CD4-positive, alpha-beta memory T cell (primary cell): Measurements from ENCODE around the gene SLC9C1. TPM values are rescaled to one million over a fixed set of nuclear protein-coding genes. Genes with fewer than 3 reads are reported as not detected.

Source experiments
- CTCF ChIA-PET: fragments of 350-600 bp; sonication (Branson Sonifier 250); formaldehyde crosslinking; loops from one replicate; lab custom pipeline; 2021; ENCODE audit warnings: inconsistent platforms; ENCODE audit not compliant: partially characterized antibody; lab: Charles Lee
- POLR2A ChIA-PET: fragments of 350-600 bp; sonication (Branson Sonifier 250); formaldehyde crosslinking; loops from one replicate; lab custom pipeline; 2021; ENCODE audit not compliant: partially characterized antibody; lab: Charles Lee
- DNase-seq, 5 donors: peaks; one replicate each; pipeline versions ENCODE4 v3.0.0 to v3.0.0-alpha.2; 2020 to 2022; ENCODE audit warnings: mixed read lengths in 1 of 5
- H3K27ac ChIP-seq: one replicate; pipeline ENCODE4 v1.7.0; 2013; ENCODE audit warnings: low read depth, low read length
- H3K27me3 ChIP-seq: 2 replicates; pipeline ENCODE4 v1.7.0; 2013; ENCODE audit warnings: mild to moderate bottlenecking, low read length, moderate library complexity; ENCODE audit not compliant: insufficient read depth
- H3K36me3 ChIP-seq: 2 replicates; pipeline ENCODE4 v1.7.0; 2013; ENCODE audit warnings: mild to moderate bottlenecking, low read length, moderate library complexity; ENCODE audit not compliant: insufficient read depth
- H3K4me1 ChIP-seq: 2 replicates; pipeline ENCODE4 v1.7.0; 2013; ENCODE audit warnings: mild to moderate bottlenecking, low read length, moderate library complexity; ENCODE audit not compliant: insufficient read depth
- H3K4me3 ChIP-seq, 2 donors: one replicate each; pipeline ENCODE4 v1.7.0; 2013; ENCODE audit warnings: low read length in 2 of 2, mild to moderate bottlenecking in 1 of 2
- H3K9me3 ChIP-seq, 2 donors: one replicate each; pipeline ENCODE4 v1.7.0; 2013; ENCODE audit warnings: low read length in 2 of 2, control low read depth in 1 of 2; ENCODE audit not compliant: control insufficient read depth in 1 of 2
- H3K27ac Mint-ChIP-seq, 7 donors: one replicate each; pipeline ENCODE4 v1.8.0; 2020 to 2021; ENCODE audit warnings: mixed read lengths in 7 of 7, mild to moderate bottlenecking in 6 of 7, inconsistent platforms in 3 of 7, moderate library complexity in 3 of 7
- H3K27me3 Mint-ChIP-seq, 2 donors: one replicate each; pipeline ENCODE4 v1.8.0; 2020 to 2021; ENCODE audit warnings: mixed read lengths in 2 of 2
- H3K36me3 Mint-ChIP-seq, 2 donors: one replicate each; pipeline ENCODE4 v1.8.0; 2020 to 2021; ENCODE audit warnings: mixed read lengths in 2 of 2, inconsistent platforms in 1 of 2, mild to moderate bottlenecking in 1 of 2
- H3K4me1 Mint-ChIP-seq, 4 donors: one replicate each; pipeline ENCODE4 v1.8.0; 2020 to 2021; ENCODE audit warnings: mixed read lengths in 4 of 4, mild to moderate bottlenecking in 1 of 4
- H3K4me3 Mint-ChIP-seq, 8 donors: one replicate each; pipeline ENCODE4 v1.8.0; 2020 to 2021; ENCODE audit warnings: mixed read lengths in 8 of 8, mild to moderate bottlenecking in 7 of 8, moderate library complexity in 6 of 8, inconsistent platforms in 3 of 8
- H3K9me3 Mint-ChIP-seq, 8 donors: one replicate each; pipeline ENCODE4 v1.8.0; 2020 to 2021; ENCODE audit warnings: mixed read lengths in 8 of 8, mild to moderate bottlenecking in 5 of 8, inconsistent platforms in 3 of 8, moderate library complexity in 1 of 8
- intact Hi-C: fragments of 100-400 bp; cut with micrococcal nuclease; formaldehyde crosslinking; loops from one replicate; pipeline ENCODE4 v1.15.1; 2023
- polyA plus RNA-seq, 2 donors: library from polyadenylated mRNA; unstranded; fragments of 300-500 nt; fragmentation: Illumina TruSeq; gene quantifications; one replicate each; pipeline ENCODE4 v1.2.3, GENCODE V29; 2021
- total RNA-seq, 2 experiments: library from RNA; stranded (reverse); gene quantifications; one replicate each; pipeline ENCODE4 v1.2.3, GENCODE V29; 2021

Gene SLC9C1
- total and polyA plus RNA-seq, 4 experiments from 2014 or later, result not detected

DNA sequence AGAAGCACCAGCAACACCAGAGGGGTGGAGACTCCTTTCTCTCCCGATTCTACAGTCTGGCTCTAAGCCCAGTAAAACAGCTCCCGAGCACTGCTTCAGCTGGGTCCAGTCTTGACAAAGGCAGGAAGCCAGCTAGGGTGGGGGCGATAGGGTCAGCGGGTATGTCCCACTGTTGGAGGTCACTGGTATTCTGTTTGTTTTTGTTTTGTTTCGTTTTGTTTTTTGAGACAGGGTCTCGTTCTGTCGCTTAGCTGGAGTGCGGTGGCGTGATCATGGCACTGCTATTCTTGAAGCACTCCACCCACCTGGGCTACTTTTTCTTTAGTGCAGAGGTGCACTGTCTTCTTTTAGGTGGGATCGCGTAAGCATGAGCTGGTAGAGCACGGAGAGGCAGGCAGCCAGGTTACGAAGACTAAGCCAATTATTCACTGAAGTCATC lies 177.2 kb downstream of the SLC9C1 start:
- Mint-ChIP-seq H3K27me3 (no peaks in the 10 kb centered on the region), H3K4me1 (peaks cover 28 to 39% (median 29%) of the 10 kb centered on the region in 4 donors), H3K4me3 (no peak overlapping the region), H3K27ac (peak overlapping the region in 2 of 7 donors; percentile 9 to 26), H3K9me3 (no peaks in the 10 kb centered on the region), H3K36me3 (peaks cover 5 to 7% of the 10 kb centered on the region in 2 donors)
- no peaks in the 10 kb centered on the region for H3K9me3 ChIP-seq
- no peaks in the 10 kb centered on the region for H3K36me3 ChIP-seq
- no peak overlapping the region for H3K27ac ChIP-seq
- no peak for DNase-seq
- no peaks in the 10 kb centered on the region for H3K27me3 ChIP-seq
- H3K4me1 ChIP-seq, result peaks cover 27% of the 10 kb centered on the region
- H3K4me3 ChIP-seq, result no peak overlapping the region
- ChIA-PET CTCF (interaction anchor here (1.4 to 4.1 kb wide), 2 partner anchors 21 to 177 kb away, joined by 3 to 21 read pairs; no protein-coding TSS in a partner anchor), POLR2A (interaction anchor here (1.2 kb wide), 1 partner anchor 11 kb away, joined by 3 read pairs; no protein-coding TSS in a partner anchor)
- intact Hi-C loops, result no loop called here

DNA sequence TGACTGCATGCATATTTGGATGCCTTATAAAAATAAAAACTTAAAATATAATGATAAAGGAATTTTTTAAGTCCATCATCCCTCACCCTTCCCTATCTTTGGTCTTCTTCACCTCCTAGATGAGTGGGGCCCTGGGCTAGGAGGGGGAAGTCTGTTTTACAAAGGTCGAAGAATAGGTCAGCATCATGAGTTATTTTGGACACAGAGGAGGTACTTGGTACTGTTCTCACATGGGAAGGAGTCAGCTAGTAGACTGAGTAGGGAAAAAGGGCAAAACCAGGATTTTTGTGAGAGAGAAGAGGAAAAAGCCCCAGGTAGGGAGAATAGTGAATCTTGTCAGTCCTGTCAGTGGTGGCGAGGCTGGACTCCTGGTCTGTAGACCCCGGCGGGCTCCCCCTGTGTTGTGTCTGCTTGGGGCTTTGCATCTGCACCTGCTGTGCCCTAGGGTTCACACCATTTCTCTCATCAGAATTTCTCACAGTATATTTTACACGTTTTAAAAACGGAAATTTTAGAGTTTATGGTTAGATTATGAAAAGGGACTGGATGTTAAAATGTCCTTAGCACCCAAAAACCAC lies 178.1 kb downstream of the SLC9C1 start:
- intact Hi-C loops, result no loop called here
- H3K36me3 Mint-ChIP-seq, result peaks cover 4 to 5% of the 10 kb centered on the region in 2 donors
- H3K27ac ChIP-seq, result no peak overlapping the region
- peaks cover 18% of the 10 kb centered on the region for H3K4me1 ChIP-seq
- DNase-seq, result no peak
- H3K4me1 Mint-ChIP-seq, result peaks cover 26 to 34% (median 27%) of the 10 kb centered on the region in 4 donors
- no peaks in the 10 kb centered on the region for H3K36me3 ChIP-seq
- H3K4me3 ChIP-seq, result no peak overlapping the region
- POLR2A ChIA-PET, result no interaction called here
- no peak overlapping the region for H3K4me3 Mint-ChIP-seq
- no peaks in the 10 kb centered on the region for H3K27me3 ChIP-seq
- CTCF ChIA-PET, result interaction anchor here (0.9 to 4.1 kb wide), 4 partner anchors 9 to 22 kb away, joined by 3 to 21 read pairs (median 10); partner anchors contain the start of gene GCSAM
- H3K27ac Mint-ChIP-seq, result peak overlapping the region in 2 of 7 donors; percentile 14 to 68
- no peaks in the 10 kb centered on the region for H3K9me3 ChIP-seq
- no peaks in the 10 kb centered on the region for H3K9me3 Mint-ChIP-seq
- H3K27me3 Mint-ChIP-seq, result no peaks in the 10 kb centered on the region

DNA sequence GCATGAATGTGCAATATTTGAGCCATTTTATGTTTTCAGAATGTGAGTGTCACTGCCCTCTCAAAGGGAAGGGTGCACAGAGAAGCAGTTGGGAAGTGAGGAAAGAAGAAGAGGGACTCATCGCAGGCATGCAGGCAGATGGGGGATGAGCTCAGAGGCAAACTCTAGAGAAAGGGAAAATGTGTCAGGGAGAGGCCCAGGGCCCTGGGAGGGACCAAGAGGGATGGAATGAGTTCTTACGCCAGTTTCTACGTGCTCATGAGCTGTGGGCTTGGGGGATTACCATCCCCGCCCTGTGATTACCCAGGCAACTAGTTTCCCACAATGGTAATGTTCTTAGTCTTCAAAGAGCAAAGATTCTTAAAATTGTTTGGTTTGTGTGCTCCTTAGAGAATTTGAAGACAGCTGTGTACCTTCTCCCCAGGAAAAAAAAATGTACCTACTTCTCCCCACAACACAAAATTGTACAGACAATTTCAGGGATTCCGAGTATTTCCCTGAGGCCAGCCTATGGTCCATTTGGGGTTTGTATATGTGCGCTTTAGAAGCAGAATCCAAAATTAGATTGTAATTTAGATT lies 178.8 kb downstream of the SLC9C1 start:
- H3K4me3 Mint-ChIP-seq, result peak overlapping the region in 1 of 8 donors; percentile 15
- DNase-seq, result no peak
- peak overlapping the region in 4 of 7 donors; percentile 31 to 79 (median 57) for H3K27ac Mint-ChIP-seq
- no peaks in the 10 kb centered on the region for H3K36me3 ChIP-seq
- no peaks in the 10 kb centered on the region for H3K9me3 Mint-ChIP-seq
- H3K27me3 Mint-ChIP-seq, result no peaks in the 10 kb centered on the region
- POLR2A ChIA-PET, result no interaction called here
- CTCF ChIA-PET, result interaction anchor here (0.9 to 2.4 kb wide), 3 partner anchors 10 to 22 kb away, joined by 3 to 14 read pairs (median 5); partner anchors contain the start of gene GCSAM
- no peaks in the 10 kb centered on the region for H3K9me3 ChIP-seq
- no peak overlapping the region for H3K27ac ChIP-seq
- intact Hi-C loops, result no loop called here
- H3K4me1 ChIP-seq, result peaks cover 12% of the 10 kb centered on the region
- no peaks in the 10 kb centered on the region for H3K27me3 ChIP-seq
- H3K36me3 Mint-ChIP-seq, result peaks cover 4 to 5% of the 10 kb centered on the region in 2 donors
- no peak overlapping the region for H3K4me3 ChIP-seq
- peaks cover 21 to 29% (median 22%) of the 10 kb centered on the region in 4 donors for H3K4me1 Mint-ChIP-seq

DNA sequence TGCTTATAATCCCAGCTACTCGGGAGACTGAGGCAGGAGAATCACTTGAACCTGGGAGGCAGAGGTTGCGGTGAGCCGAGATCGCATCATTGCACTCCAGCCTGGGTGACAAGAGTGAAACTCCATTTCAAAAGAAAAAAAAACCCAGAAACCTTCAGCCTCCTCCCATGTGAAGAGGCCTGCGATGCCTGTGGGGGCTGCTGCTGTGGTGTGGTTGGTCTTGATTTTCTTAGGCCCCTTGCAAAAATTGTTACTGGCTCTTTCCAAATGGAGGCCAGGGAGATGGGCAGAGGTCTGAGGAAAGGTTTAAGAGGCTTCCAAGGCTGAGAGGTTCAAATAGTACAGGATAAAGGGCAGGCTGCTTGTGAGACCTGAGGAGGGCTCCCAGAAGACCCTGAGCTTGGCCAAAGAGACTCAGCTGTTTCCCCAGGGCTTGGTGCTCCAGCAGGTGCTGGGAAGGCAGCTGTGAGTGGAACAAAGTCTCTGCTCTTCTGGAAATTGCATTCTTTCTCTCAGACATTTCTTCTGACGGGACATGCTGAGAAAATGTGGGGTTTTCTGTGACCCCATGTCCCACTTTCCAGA lies 179.3 kb downstream of the SLC9C1 start:
- no peaks in the 10 kb centered on the region for H3K27me3 Mint-ChIP-seq
- Histone ChIP-seq H3K27ac (no peak overlapping the region), H3K4me1 (peaks cover 6% of the 10 kb centered on the region), H3K9me3 (no peaks in the 10 kb centered on the region), H3K36me3 (no peaks in the 10 kb centered on the region), H3K4me3 (no peak overlapping the region), H3K27me3 (no peaks in the 10 kb centered on the region)
- H3K4me1 Mint-ChIP-seq, result peaks cover 15 to 23% (median 17%) of the 10 kb centered on the region in 4 donors
- DNase-seq, result no peak
- H3K9me3 Mint-ChIP-seq, result no peaks in the 10 kb centered on the region
- H3K4me3 Mint-ChIP-seq, result no peak overlapping the region
- ChIA-PET CTCF (interaction anchor here (0.9 to 2.4 kb wide), 3 partner anchors 11 to 23 kb away, joined by 3 to 14 read pairs (median 5); partner anchors contain the start of gene GCSAM), POLR2A (no interaction called here)
- intact Hi-C loops, result loop anchor here (5.0 kb wide), 1 partner anchor 53 kb away; no protein-coding TSS in a partner anchor
- H3K36me3 Mint-ChIP-seq, result peaks cover 4 to 5% of the 10 kb centered on the region in 2 donors
- H3K27ac Mint-ChIP-seq, result peak overlapping the region in 3 of 7 donors; percentile 31 to 79 (median 41)

GRCh38 chr3:112111785-112112402 lies 182.1 kb downstream of the SLC9C1 start:
- ChIA-PET CTCF (interaction anchor here (0.6 to 3.7 kb wide), 59 partner anchors 8 to 446 kb away, joined by 3 to 52 read pairs (median 5); partner anchors contain the start of genes BTLA, CD200, GCSAM and SLC9C1), POLR2A (interaction anchor here (1.0 to 1.2 kb wide), 7 partner anchors 10 to 450 kb away, joined by 3 to 5 read pairs (median 4); partner anchors contain the start of genes ATG3, GCSAM and SLC35A5)
- H3K27me3 ChIP-seq, result no peaks in the 10 kb centered on the region
- Mint-ChIP-seq H3K4me1 (peaks cover 8 to 10% (median 8%) of the 10 kb centered on the region in 4 donors), H3K27ac (peak overlapping the region in 5 of 7 donors; percentile 10 to 75 (median 59)), H3K27me3 (no peaks in the 10 kb centered on the region), H3K36me3 (peaks cover 1 to 2% of the 10 kb centered on the region in 2 donors), H3K4me3 (no peak overlapping the region), H3K9me3 (no peaks in the 10 kb centered on the region)
- peak; percentile 70 to 76 (median 73) for DNase-seq
- H3K4me1 ChIP-seq, result no peaks in the 10 kb centered on the region
- intact Hi-C loops, result loop anchor here (1.0 to 5.0 kb wide), 9 partner anchors 17 to 419 kb away; no protein-coding TSS in a partner anchor
- H3K4me3 ChIP-seq, result no peak overlapping the region
- H3K36me3 ChIP-seq, result no peaks in the 10 kb centered on the region
- no peak overlapping the region for H3K27ac ChIP-seq
- no peaks in the 10 kb centered on the region for H3K9me3 ChIP-seq

DNA sequence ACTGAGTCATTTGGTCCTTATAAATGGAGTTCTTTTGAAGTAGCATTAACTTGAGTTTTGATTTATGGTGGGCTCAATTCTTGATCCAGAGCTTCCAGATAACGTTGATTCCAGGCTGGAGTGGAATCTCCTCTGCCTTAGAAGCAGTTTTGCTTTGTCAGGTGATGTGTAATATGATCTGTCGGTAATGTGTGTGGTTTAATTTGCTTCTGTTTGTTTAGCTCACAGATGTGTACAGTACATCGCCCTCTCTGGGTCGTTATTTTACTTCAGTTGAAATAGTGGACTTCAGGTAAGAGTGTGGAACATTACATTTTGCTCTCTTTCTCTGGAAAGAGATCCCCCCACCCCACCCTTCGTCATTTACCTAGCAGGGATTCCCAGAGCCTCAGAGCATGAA lies 184.7 kb downstream of the SLC9C1 start:
- Mint-ChIP-seq H3K9me3 (no peaks in the 10 kb centered on the region), H3K27ac (peak overlapping the region in 1 of 7 donors; percentile 49), H3K36me3 (peaks cover 0 to 1% of the 10 kb centered on the region in 2 donors), H3K27me3 (no peaks in the 10 kb centered on the region), H3K4me3 (no peak overlapping the region), H3K4me1 (peaks cover 8% of the 10 kb centered on the region in 4 donors)
- Histone ChIP-seq H3K27me3 (no peaks in the 10 kb centered on the region), H3K4me3 (no peak overlapping the region), H3K36me3 (no peaks in the 10 kb centered on the region), H3K9me3 (no peaks in the 10 kb centered on the region), H3K4me1 (no peaks in the 10 kb centered on the region), H3K27ac (no peak overlapping the region)
- intact Hi-C loops, result no loop called here
- CTCF ChIA-PET, result interaction anchor here (0.7 to 3.7 kb wide), 7 partner anchors 9 to 452 kb away, joined by 3 to 52 read pairs (median 3); partner anchors contain the start of genes ATG3, GCSAM, SLC35A5 and SLC9C1
- POLR2A ChIA-PET, result no interaction called here
- no peak for DNase-seq
